Neural progenitor cell (in vitro differentiated cells): ENCODE data around the gene TMEM19. TPM values are rescaled to one million over a fixed set of nuclear protein-coding genes. Genes with fewer than 3 reads are reported as not detected.

Source experiments
- DNase-seq: peaks from one replicate; pipeline ENCODE4 v3.0.0-alpha.2; 2016; ENCODE audit warnings: low spot score
- H2AFZ ChIP-seq: fragments of 200-600 bp; sonication (generic); replicated peaks from 2 replicates; pipeline ENCODE4 v1.6.1; 2016; ENCODE audit warnings: antibody characterized with exemption
- H3F3A ChIP-seq: fragments of 200-600 bp; sonication (generic); 2 replicates; pipeline ENCODE4 v1.6.1; 2016; ENCODE audit warnings: antibody characterized with exemption, low read depth
- H3K27ac ChIP-seq: fragments of 200-600 bp; sonication (generic); 2 replicates; pipeline ENCODE4 v1.5.1; 2016; ENCODE audit warnings: mild to moderate bottlenecking
- H3K27me3 ChIP-seq: fragments of 200-600 bp; sonication (generic); 2 replicates; pipeline ENCODE4 v1.6.1; 2016; ENCODE audit warnings: mild to moderate bottlenecking, moderate library complexity
- H3K36me3 ChIP-seq: fragments of 200-600 bp; sonication (generic); 2 replicates; pipeline ENCODE4 v1.5.1; 2016
- H3K4me1 ChIP-seq: fragments of 200-600 bp; sonication (generic); 2 replicates; pipeline ENCODE4 v1.6.1; 2016; ENCODE audit warnings: mixed run types
- H3K4me2 ChIP-seq: fragments of 200-600 bp; sonication (generic); 2 replicates; pipeline ENCODE4 v1.6.1; 2016
- H3K4me3 ChIP-seq: fragments of 200-600 bp; sonication (generic); 2 replicates; pipeline ENCODE4 v1.5.1; 2016
- H3K79me2 ChIP-seq: fragments of 200-600 bp; sonication (generic); 2 replicates; pipeline ENCODE4 v1.6.1; 2016; ENCODE audit warnings: low read depth
- H3K9ac ChIP-seq: fragments of 200-600 bp; sonication (generic); 2 replicates; pipeline ENCODE4 v1.6.1; 2016
- H3K9me3 ChIP-seq: fragments of 200-600 bp; sonication (generic); 2 replicates; pipeline ENCODE4 v1.5.1; 2016; ENCODE audit warnings: low read depth
- H4K20me1 ChIP-seq: fragments of 200-600 bp; sonication (generic); 2 replicates; pipeline ENCODE4 v1.6.1; 2016; ENCODE audit warnings: low read depth
- H3K27ac Mint-ChIP-seq: 3 replicates; pipeline ENCODE4 v1.8.0; 2021; ENCODE audit warnings: mixed read lengths
- H3K27me3 Mint-ChIP-seq: 2 replicates; pipeline ENCODE4 v1.8.0; 2022; ENCODE audit warnings: low read depth, mild to moderate bottlenecking, inconsistent platforms, moderate library complexity, mixed read lengths; ENCODE audit not compliant: insufficient read depth
- H3K36me3 Mint-ChIP-seq: 3 replicates; pipeline ENCODE4 v1.8.0; 2021; ENCODE audit warnings: mixed read lengths
- H3K4me1 Mint-ChIP-seq: 3 replicates; pipeline ENCODE4 v1.8.0; 2021; ENCODE audit warnings: mixed read lengths
- H3K4me3 Mint-ChIP-seq: 3 replicates; pipeline ENCODE4 v1.8.0; 2021; ENCODE audit warnings: mild to moderate bottlenecking, moderate library complexity, mixed read lengths
- H3K9me3 Mint-ChIP-seq: 3 replicates; pipeline ENCODE4 v1.8.0; 2020; ENCODE audit warnings: mixed read lengths
- CTCF ChIP-seq: fragments of 200-600 bp; sonication (generic); IDR thresholded peaks from 2 replicates; pipeline ENCODE4 v1.5.1; 2017; ENCODE audit warnings: antibody characterized with exemption, mild to moderate bottlenecking
- EZH2 ChIP-seq: fragments of 200-600 bp; sonication (generic); IDR thresholded peaks from 2 replicates; pipeline ENCODE4 v1.6.1; 2017; ENCODE audit warnings: antibody characterized with exemption, mild to moderate bottlenecking, moderate library complexity
- EZH2phosphoT487 ChIP-seq: fragments of 200-600 bp; sonication (generic); IDR thresholded peaks from 2 replicates; pipeline ENCODE4 v1.6.1; 2017; ENCODE audit warnings: antibody characterized with exemption
- total RNA-seq: library from RNA; depleted of rRNA; stranded (reverse); fragments of >200 nt; gene quantifications from 2 replicates; pipeline ENCODE4 v1.2.3, GENCODE V29; 2015; ENCODE audit warnings: low replicate concordance

Gene TMEM19
- total RNA-seq, 1 donor from 2014 or later, result 9.3 TPM

GRCh38 chr12:71656740-71657139 lies 29.1 kb upstream of the TMEM19 start:
- H3K4me2 ChIP-seq, result no peak overlapping the region
- no peak overlapping the region for H3K27ac Mint-ChIP-seq

GRCh38 chr12:71661977-71662530 lies 23.8 kb upstream of the TMEM19 start:
- H3K27ac Mint-ChIP-seq, result no peak overlapping the region
- peaks cover 87% of the 10 kb centered on the region for H3K79me2 ChIP-seq
- TF ChIP-seq CTCF (no peak), EZH2 (no peak), EZH2phosphoT487 (no peak)

More at GRCh38 chr12:71656740-71657139, 29.1 kb upstream of the TMEM19 start:
- Mint-ChIP-seq H3K27me3 (no peaks in the 10 kb centered on the region), H3K36me3 (peaks cover 45% of the 10 kb centered on the region), H3K4me3 (no peak overlapping the region), H3K4me1 (peaks cover 5% of the 10 kb centered on the region), H3K9me3 (peaks cover 16% of the 10 kb centered on the region)
- Histone ChIP-seq H3K79me2 (peaks cover 93% of the 10 kb centered on the region), H3K9me3 (peaks cover 4% of the 10 kb centered on the region), H3K27me3 (no peaks in the 10 kb centered on the region), H3K9ac (no peak overlapping the region), H3K36me3 (peaks cover 53% of the 10 kb centered on the region), H4K20me1 (peaks cover 11% of the 10 kb centered on the region), H3K4me1 (peaks cover 8% of the 10 kb centered on the region), H2AFZ (no peak overlapping the region), H3K27ac (no peak overlapping the region), H3F3A (no peaks in the 10 kb centered on the region), H3K4me3 (no peak overlapping the region)
- DNase-seq, result no peak
- no peak for TF ChIP-seq CTCF
- no peak for TF ChIP-seq EZH2
- TF ChIP-seq EZH2phosphoT487, result no peak

GRCh38 chr12:71662849-71663560 lies 22.9 kb upstream of the TMEM19 start:
- H3K9me3 ChIP-seq, result no peaks in the 10 kb centered on the region
- H4K20me1 ChIP-seq, result peaks cover 26% of the 10 kb centered on the region
- H3F3A ChIP-seq, result peaks cover 11% of the 10 kb centered on the region
- no peaks in the 10 kb centered on the region for H3K27me3 ChIP-seq
- H3K27ac ChIP-seq, result peak overlapping the region; percentile 86
- peaks cover 21% of the 10 kb centered on the region for H3K4me1 ChIP-seq
- peak overlapping the region; percentile 92 for H3K9ac ChIP-seq
- peak overlapping the region; percentile 99 for H3K27ac Mint-ChIP-seq
- TF ChIP-seq EZH2phosphoT487 (no peak), CTCF (no peak), EZH2 (no peak)
- H3K4me2 ChIP-seq, result peak overlapping the region; percentile 91
- DNase-seq, result peak; percentile 84
- H3K27me3 Mint-ChIP-seq, result no peaks in the 10 kb centered on the region
- H2AFZ ChIP-seq, result no peak overlapping the region
- peaks cover 82% of the 10 kb centered on the region for H3K79me2 ChIP-seq
- peaks cover 22% of the 10 kb centered on the region for H3K4me1 Mint-ChIP-seq
- H3K36me3 ChIP-seq, result peaks cover 14% of the 10 kb centered on the region
- H3K9me3 Mint-ChIP-seq, result no peaks in the 10 kb centered on the region
- H3K4me3 ChIP-seq, result peak overlapping the region; percentile 86
- H3K36me3 Mint-ChIP-seq, result peaks cover 26% of the 10 kb centered on the region
- peak overlapping the region; percentile 95 for H3K4me3 Mint-ChIP-seq

More at GRCh38 chr12:71661977-71662530, 23.8 kb upstream of the TMEM19 start:
- H3K27me3 ChIP-seq, result no peaks in the 10 kb centered on the region
- no peak overlapping the region for H2AFZ ChIP-seq
- Mint-ChIP-seq H3K4me1 (peaks cover 20% of the 10 kb centered on the region), H3K9me3 (no peaks in the 10 kb centered on the region), H3K27me3 (no peaks in the 10 kb centered on the region), H3K4me3 (peak overlapping the region; percentile 95), H3K36me3 (peaks cover 27% of the 10 kb centered on the region)
- H3K9ac ChIP-seq, result peak overlapping the region; percentile 92
- H4K20me1 ChIP-seq, result peaks cover 26% of the 10 kb centered on the region
- H3K4me3 ChIP-seq, result peak overlapping the region; percentile 86
- H3K27ac ChIP-seq, result no peak overlapping the region
- H3K4me2 ChIP-seq, result peak overlapping the region; percentile 91
- peaks cover 15% of the 10 kb centered on the region for H3K36me3 ChIP-seq
- H3K9me3 ChIP-seq, result no peaks in the 10 kb centered on the region
- DNase-seq, result no peak
- H3F3A ChIP-seq, result peaks cover 11% of the 10 kb centered on the region
- H3K4me1 ChIP-seq, result peaks cover 21% of the 10 kb centered on the region
